Measurements from ENCODE around the gene RIMBP2. TPM values are rescaled to one million over a fixed set of nuclear protein-coding genes. Genes with fewer than 3 reads are reported as not detected.

The RIMBP2 gene
- total RNA-seq, 1 donor from 2014 or later = 20.5 TPM

- peaks cover 5% of the 10 kb centered on the region for H3K36me3 Mint-ChIP-seq (ENCODE audit: unreplicated experiment)
- H3K27ac Mint-ChIP-seq (ENCODE audit: unreplicated experiment) = no peak overlapping the region
- no peak overlapping the region for H3K4me3 Mint-ChIP-seq (ENCODE audit: unreplicated experiment)
- peaks cover 4% of the 10 kb centered on the region for H3K27me3 Mint-ChIP-seq (ENCODE audit: unreplicated experiment)
- no peak for DNase-seq
- peaks cover 9% of the 10 kb centered on the region for H3K9me3 Mint-ChIP-seq (ENCODE audit: unreplicated experiment)
- H3K4me1 Mint-ChIP-seq (ENCODE audit: low read depth, unreplicated experiment) = no peaks in the 10 kb centered on the region
- TF ChIP-seq CTCF (IDR thresholded peaks at IDR 0.05; ENCODE audit: partially characterized antibody, unreplicated experiment) = no peak
These were observed 227.8 kb downstream of the RIMBP2 start for GRCh38 chr12:130488358-130488710.

- Mint-ChIP-seq H3K36me3 (ENCODE audit: unreplicated experiment) (peaks cover 5% of the 10 kb centered on the region), H3K27me3 (ENCODE audit: unreplicated experiment) (peaks cover 4% of the 10 kb centered on the region), H3K4me1 (ENCODE audit: low read depth, unreplicated experiment) (no peaks in the 10 kb centered on the region), H3K4me3 (ENCODE audit: unreplicated experiment) (no peak overlapping the region), H3K27ac (ENCODE audit: unreplicated experiment) (no peak overlapping the region), H3K9me3 (ENCODE audit: unreplicated experiment) (peaks cover 7% of the 10 kb centered on the region)
- no peak for TF ChIP-seq CTCF (IDR thresholded peaks at IDR 0.05; ENCODE audit: partially characterized antibody, unreplicated experiment)
- DNase-seq = no peak
These were observed 228.3 kb downstream of the RIMBP2 start for GRCh38 chr12:130487636-130488357.

- Mint-ChIP-seq H3K27me3 (ENCODE audit: unreplicated experiment) (peaks cover 4% of the 10 kb centered on the region), H3K27ac (ENCODE audit: unreplicated experiment) (no peak overlapping the region)
- no peak for TF ChIP-seq CTCF (IDR thresholded peaks at IDR 0.05; ENCODE audit: partially characterized antibody, unreplicated experiment)
These were observed 229.1 kb downstream of the RIMBP2 start for GRCh38 chr12:130486891-130487416.

GRCh38 chr12:130486146-130486435 lies 230.0 kb downstream of the RIMBP2 start:
- H3K9me3 Mint-ChIP-seq (ENCODE audit: unreplicated experiment) = peaks cover 7% of the 10 kb centered on the region
- no peak for TF ChIP-seq CTCF (IDR thresholded peaks at IDR 0.05; ENCODE audit: partially characterized antibody, unreplicated experiment)
- no peaks in the 10 kb centered on the region for H3K4me1 Mint-ChIP-seq (ENCODE audit: low read depth, unreplicated experiment)
- no peak overlapping the region for H3K27ac Mint-ChIP-seq (ENCODE audit: unreplicated experiment)
- H3K36me3 Mint-ChIP-seq (ENCODE audit: unreplicated experiment) = peaks cover 5% of the 10 kb centered on the region
- peaks cover 4% of the 10 kb centered on the region for H3K27me3 Mint-ChIP-seq (ENCODE audit: unreplicated experiment)
- no peak for DNase-seq
- H3K4me3 Mint-ChIP-seq (ENCODE audit: unreplicated experiment) = no peak overlapping the region

More at GRCh38 chr12:130486891-130487416, 229.1 kb downstream of the RIMBP2 start:
- peaks cover 7% of the 10 kb centered on the region for H3K9me3 Mint-ChIP-seq (ENCODE audit: unreplicated experiment)
- H3K4me3 Mint-ChIP-seq (ENCODE audit: unreplicated experiment) = no peak overlapping the region
- no peak for DNase-seq
- H3K36me3 Mint-ChIP-seq (ENCODE audit: unreplicated experiment) = peaks cover 5% of the 10 kb centered on the region
- no peaks in the 10 kb centered on the region for H3K4me1 Mint-ChIP-seq (ENCODE audit: low read depth, unreplicated experiment)

GRCh38 chr12:130485291-130486145 lies 230.6 kb downstream of the RIMBP2 start:
- Mint-ChIP-seq H3K27me3 (ENCODE audit: unreplicated experiment) (peaks cover 7% of the 10 kb centered on the region), H3K36me3 (ENCODE audit: unreplicated experiment) (peaks cover 5% of the 10 kb centered on the region), H3K4me1 (ENCODE audit: low read depth, unreplicated experiment) (no peaks in the 10 kb centered on the region), H3K27ac (ENCODE audit: unreplicated experiment) (no peak overlapping the region), H3K9me3 (ENCODE audit: unreplicated experiment) (peaks cover 7% of the 10 kb centered on the region), H3K4me3 (ENCODE audit: unreplicated experiment) (no peak overlapping the region)
- TF ChIP-seq CTCF (IDR thresholded peaks at IDR 0.05; ENCODE audit: partially characterized antibody, unreplicated experiment) = no peak
- DNase-seq = no peak

All from glutamatergic neuron (in vitro differentiated cells).